ENCODE results near the gene ALDH8A1.

ALDH8A1 gene

GRCh38 chr6:134962421-134962820 lies 12.5 kb upstream of the ALDH8A1 start:
- peaks cover 11% of the 10 kb centered on the region for H3K4me1 Mint-ChIP-seq (ENCODE audit: low read depth)
- H3K9me3 Mint-ChIP-seq = peaks cover 7% of the 10 kb centered on the region
- H3K27ac Mint-ChIP-seq = no peak overlapping the region
- peaks cover 82% of the 10 kb centered on the region for H3K36me3 Mint-ChIP-seq (ENCODE audit: low read depth)
- no peaks in the 10 kb centered on the region for H3K27me3 Mint-ChIP-seq
- DNase-seq = no peak
- H3K4me3 Mint-ChIP-seq = no peak overlapping the region

DNA sequence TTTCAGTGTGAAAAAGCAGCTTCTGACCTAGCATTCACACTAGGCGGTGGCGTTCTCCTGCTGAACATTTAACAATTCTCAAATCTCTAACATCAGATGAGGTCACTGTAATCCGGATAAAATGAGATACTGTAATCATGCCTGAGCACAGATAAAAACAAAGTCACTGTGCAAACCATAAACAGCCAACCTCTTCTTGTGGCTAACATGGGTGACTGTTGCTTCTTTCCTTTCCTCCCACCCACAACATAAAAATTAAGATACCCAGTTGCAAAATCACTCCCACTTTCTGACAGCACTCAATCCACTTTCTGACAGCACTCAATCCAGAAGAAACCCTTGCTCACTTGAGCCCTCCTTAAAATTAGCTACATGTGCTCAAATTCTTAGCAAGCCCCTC lies 11.5 kb upstream of the ALDH8A1 start:
- no peak for DNase-seq
- Mint-ChIP-seq H3K27ac (no peak overlapping the region), H3K4me1 (ENCODE audit: low read depth) (peaks cover 20% of the 10 kb centered on the region), H3K9me3 (peaks cover 7% of the 10 kb centered on the region), H3K36me3 (ENCODE audit: low read depth) (peaks cover 73% of the 10 kb centered on the region), H3K27me3 (no peaks in the 10 kb centered on the region), H3K4me3 (no peak overlapping the region)

DNA sequence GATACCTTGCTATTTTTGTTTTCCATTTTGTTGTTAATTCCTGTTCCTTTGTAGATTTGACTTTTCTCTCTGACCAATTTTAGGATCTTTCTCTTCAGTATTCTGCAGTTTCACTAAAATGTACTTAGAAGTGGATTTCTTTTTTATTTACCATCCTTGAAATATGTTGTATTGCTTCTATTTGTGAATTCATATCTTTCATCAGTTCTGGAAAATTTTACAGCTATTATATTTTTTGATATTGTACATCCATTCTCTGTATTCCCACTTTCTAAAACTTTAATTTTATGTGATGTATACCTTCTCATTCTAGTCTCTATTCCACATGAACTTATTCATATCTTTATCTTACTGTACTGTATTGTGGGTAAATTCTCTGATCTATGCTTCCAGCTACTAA lies 9.7 kb upstream of the ALDH8A1 start:
- DNase-seq = no peak
- H3K4me1 Mint-ChIP-seq (ENCODE audit: low read depth) = peaks cover 31% of the 10 kb centered on the region
- H3K27me3 Mint-ChIP-seq = no peaks in the 10 kb centered on the region
- no peak overlapping the region for H3K27ac Mint-ChIP-seq
- H3K9me3 Mint-ChIP-seq = peaks cover 7% of the 10 kb centered on the region
- no peak overlapping the region for H3K4me3 Mint-ChIP-seq
- peaks cover 57% of the 10 kb centered on the region for H3K36me3 Mint-ChIP-seq (ENCODE audit: low read depth)

DNA sequence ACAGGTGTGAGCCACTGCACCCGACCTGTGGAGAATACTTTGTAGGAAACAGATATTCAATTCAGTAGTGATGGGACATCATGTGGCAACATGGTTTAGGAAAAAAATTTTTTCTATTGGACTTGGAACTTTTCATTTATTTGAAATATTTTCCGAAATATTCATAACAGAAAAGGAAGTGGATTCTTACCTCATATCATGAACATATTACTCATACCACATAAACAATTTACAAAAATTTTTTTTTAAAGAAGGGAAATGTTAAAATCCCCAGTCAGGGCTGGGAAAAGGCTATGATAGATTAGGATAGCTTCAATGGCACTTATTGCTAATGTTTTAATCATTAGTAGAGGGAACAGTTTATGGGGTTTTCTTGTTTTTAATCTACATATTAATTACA lies 6.8 kb upstream of the ALDH8A1 start:
- Mint-ChIP-seq H3K9me3 (peaks cover 7% of the 10 kb centered on the region), H3K27ac (peak overlapping the region; percentile 58), H3K36me3 (ENCODE audit: low read depth) (peaks cover 31% of the 10 kb centered on the region), H3K27me3 (no peaks in the 10 kb centered on the region), H3K4me1 (ENCODE audit: low read depth) (peaks cover 29% of the 10 kb centered on the region), H3K4me3 (no peak overlapping the region)
- DNase-seq = no peak

DNA sequence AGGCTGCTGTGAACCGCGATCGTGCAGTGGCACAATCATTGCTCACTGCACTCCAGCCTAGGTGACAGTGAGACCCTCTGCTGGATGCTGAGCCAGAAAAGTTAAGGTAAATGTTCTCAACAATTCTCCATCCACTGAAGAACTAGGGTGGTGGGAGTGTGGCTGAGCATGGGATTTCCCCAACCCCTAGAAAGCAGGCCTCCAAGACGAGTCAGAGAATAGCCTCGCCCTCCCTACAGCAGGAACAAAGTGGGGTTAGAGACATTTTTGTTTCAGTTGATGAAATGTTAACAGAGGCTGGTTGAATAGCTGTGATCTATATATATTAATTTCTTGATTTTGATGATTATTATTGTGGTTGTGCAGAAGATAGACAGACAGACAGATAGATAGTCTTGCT lies 6.1 kb upstream of the ALDH8A1 start:
- Mint-ChIP-seq H3K36me3 (ENCODE audit: low read depth) (peaks cover 25% of the 10 kb centered on the region), H3K27me3 (no peaks in the 10 kb centered on the region), H3K4me3 (no peak overlapping the region), H3K9me3 (peaks cover 7% of the 10 kb centered on the region), H3K4me1 (ENCODE audit: low read depth) (peaks cover 23% of the 10 kb centered on the region), H3K27ac (peak overlapping the region; percentile 58)
- DNase-seq = no peak

GRCh38 chr6:134954272-134955000 lies 4.5 kb upstream of the ALDH8A1 start:
- H3K36me3 Mint-ChIP-seq (ENCODE audit: low read depth) = peaks cover 11% of the 10 kb centered on the region
- peaks cover under 1% of the 10 kb centered on the region for H3K9me3 Mint-ChIP-seq
- DNase-seq = no peak
- H3K27ac Mint-ChIP-seq = no peak overlapping the region
- peaks cover 23% of the 10 kb centered on the region for H3K4me1 Mint-ChIP-seq (ENCODE audit: low read depth)
- H3K27me3 Mint-ChIP-seq = no peaks in the 10 kb centered on the region
- no peak overlapping the region for H3K4me3 Mint-ChIP-seq

- no peaks in the 10 kb centered on the region for H3K27me3 Mint-ChIP-seq
- peaks cover 14% of the 10 kb centered on the region for H3K4me1 Mint-ChIP-seq (ENCODE audit: low read depth)
- no peaks in the 10 kb centered on the region for H3K9me3 Mint-ChIP-seq
- H3K36me3 Mint-ChIP-seq (ENCODE audit: low read depth) = no peaks in the 10 kb centered on the region
- no peak overlapping the region for H3K4me3 Mint-ChIP-seq
- no peak overlapping the region for H3K27ac Mint-ChIP-seq
- no peak for DNase-seq
These were observed 1.8 kb upstream of the ALDH8A1 start for GRCh38 chr6:134951494-134952263.

DNA sequence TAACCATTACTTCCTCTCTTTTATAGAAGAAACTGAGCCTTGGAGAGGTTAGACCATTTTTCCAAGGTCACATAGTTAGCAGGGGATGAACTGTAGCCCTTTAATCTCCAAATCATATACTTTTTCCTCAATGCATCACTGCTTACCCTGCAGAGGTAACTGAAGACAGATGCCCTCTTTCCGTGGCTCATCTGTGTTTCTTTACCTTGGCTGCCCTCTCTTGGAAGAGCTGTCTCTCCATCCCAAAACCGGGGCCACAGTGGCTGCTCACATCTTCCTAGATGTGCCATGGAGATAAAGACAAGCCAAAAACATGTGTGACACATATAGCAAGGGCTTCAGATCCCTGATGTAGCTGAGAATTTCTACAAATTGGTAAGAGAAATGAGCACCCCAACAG lies 581 bp upstream of the ALDH8A1 start:
- DNase-seq = no peak
- Mint-ChIP-seq H3K27me3 (no peaks in the 10 kb centered on the region), H3K36me3 (ENCODE audit: low read depth) (no peaks in the 10 kb centered on the region), H3K4me3 (no peak overlapping the region), H3K4me1 (ENCODE audit: low read depth) (peaks cover 4% of the 10 kb centered on the region), H3K9me3 (no peaks in the 10 kb centered on the region), H3K27ac (no peak overlapping the region)

- Mint-ChIP-seq H3K27ac (no peak overlapping the region), H3K4me3 (no peak overlapping the region), H3K9me3 (no peaks in the 10 kb centered on the region), H3K36me3 (ENCODE audit: low read depth) (no peaks in the 10 kb centered on the region), H3K27me3 (no peaks in the 10 kb centered on the region), H3K4me1 (ENCODE audit: low read depth) (no peaks in the 10 kb centered on the region)
- DNase-seq = no peak
These were observed 1.2 kb downstream of the ALDH8A1 start for GRCh38 chr6:134948691-134949090.

DNA sequence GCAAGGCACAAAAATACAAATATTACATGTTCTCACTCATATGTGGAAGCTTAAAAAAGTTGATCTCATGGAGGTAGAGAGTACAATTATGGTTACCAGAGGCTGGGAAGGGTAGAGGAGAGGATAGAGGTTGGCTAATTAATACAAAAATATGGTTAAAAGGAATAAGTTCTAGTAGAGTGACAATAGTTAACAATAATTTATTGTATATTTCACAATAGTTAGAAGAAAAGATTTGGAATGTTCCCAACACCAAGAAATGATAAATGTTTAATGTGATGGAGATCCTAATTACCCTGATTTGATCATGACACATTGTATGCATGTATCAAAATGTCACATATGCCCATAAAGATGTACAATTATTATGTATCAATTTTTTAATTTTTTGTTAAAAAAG lies 1.8 kb downstream of the ALDH8A1 start:
- Mint-ChIP-seq H3K9me3 (no peaks in the 10 kb centered on the region), H3K4me1 (ENCODE audit: low read depth) (no peaks in the 10 kb centered on the region), H3K27ac (no peak overlapping the region), H3K4me3 (no peak overlapping the region), H3K27me3 (no peaks in the 10 kb centered on the region), H3K36me3 (ENCODE audit: low read depth) (no peaks in the 10 kb centered on the region)
- no peak for DNase-seq

GRCh38 chr6:134945045-134945444 lies 4.9 kb downstream of the ALDH8A1 start:
- no peaks in the 10 kb centered on the region for H3K27me3 Mint-ChIP-seq
- H3K9me3 Mint-ChIP-seq = no peaks in the 10 kb centered on the region
- no peak overlapping the region for H3K4me3 Mint-ChIP-seq
- H3K4me1 Mint-ChIP-seq (ENCODE audit: low read depth) = no peaks in the 10 kb centered on the region
- H3K27ac Mint-ChIP-seq = no peak overlapping the region
- DNase-seq = no peak
- H3K36me3 Mint-ChIP-seq (ENCODE audit: low read depth) = no peaks in the 10 kb centered on the region

- Mint-ChIP-seq H3K36me3 (ENCODE audit: low read depth) (no peaks in the 10 kb centered on the region), H3K4me3 (no peak overlapping the region), H3K27ac (no peak overlapping the region), H3K9me3 (no peaks in the 10 kb centered on the region), H3K4me1 (ENCODE audit: low read depth) (peaks cover 8% of the 10 kb centered on the region), H3K27me3 (no peaks in the 10 kb centered on the region)
- DNase-seq = no peak
These were observed 6.3 kb downstream of the ALDH8A1 start for GRCh38 chr6:134943522-134944111.

GRCh38 chr6:134938896-134939295 lies 11.0 kb downstream of the ALDH8A1 start:
- peak; percentile 61 for DNase-seq
- no peaks in the 10 kb centered on the region for H3K36me3 Mint-ChIP-seq (ENCODE audit: low read depth)
- no peak overlapping the region for H3K4me3 Mint-ChIP-seq
- H3K27me3 Mint-ChIP-seq = no peaks in the 10 kb centered on the region
- H3K9me3 Mint-ChIP-seq = no peaks in the 10 kb centered on the region
- peak overlapping the region; percentile 59 for H3K27ac Mint-ChIP-seq
- peaks cover 11% of the 10 kb centered on the region for H3K4me1 Mint-ChIP-seq (ENCODE audit: low read depth)

DNA sequence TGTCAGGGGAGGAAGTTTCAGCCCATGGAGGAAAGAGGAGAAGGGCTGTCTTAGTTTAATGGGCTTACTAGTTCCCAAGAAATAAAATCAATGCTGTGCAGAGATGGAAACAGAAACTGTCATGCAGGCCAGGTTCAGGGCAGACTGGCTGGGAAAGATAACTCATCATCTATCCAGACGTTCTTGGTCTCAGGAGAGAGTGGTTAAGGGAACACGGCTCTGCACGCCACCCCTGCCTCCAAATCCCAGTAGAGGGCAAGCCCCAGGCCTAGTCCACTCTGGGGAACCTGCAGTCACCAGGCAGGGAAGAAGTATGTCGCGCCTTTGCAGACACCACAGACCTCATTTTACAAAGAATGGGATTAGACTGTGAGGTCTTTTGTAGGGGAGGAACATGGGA lies 12.5 kb downstream of the ALDH8A1 start:
- peaks cover 11% of the 10 kb centered on the region for H3K4me1 Mint-ChIP-seq (ENCODE audit: low read depth)
- no peaks in the 10 kb centered on the region for H3K27me3 Mint-ChIP-seq
- no peak overlapping the region for H3K4me3 Mint-ChIP-seq
- no peak overlapping the region for H3K27ac Mint-ChIP-seq
- no peaks in the 10 kb centered on the region for H3K9me3 Mint-ChIP-seq
- no peaks in the 10 kb centered on the region for H3K36me3 Mint-ChIP-seq (ENCODE audit: low read depth)
- no peak for DNase-seq

DNA sequence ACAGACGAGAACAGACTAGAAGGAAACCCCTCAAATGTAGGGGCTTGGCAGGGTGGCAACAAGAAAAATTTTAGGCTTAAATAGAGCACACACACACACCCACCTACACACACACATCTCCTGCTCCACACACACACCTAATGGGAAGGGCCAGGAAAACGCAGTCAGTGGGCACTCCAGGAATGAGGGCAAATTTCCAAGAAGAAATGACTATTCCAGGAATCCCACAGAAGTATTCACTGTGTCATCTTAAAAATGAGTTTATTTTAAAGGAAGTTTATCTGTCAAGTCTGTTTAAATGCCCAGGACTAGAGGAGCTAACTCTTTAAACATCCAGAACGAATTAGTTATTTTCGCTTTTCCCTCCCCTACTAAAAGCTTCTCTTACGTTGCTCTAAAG lies 13.0 kb downstream of the ALDH8A1 start:
- no peaks in the 10 kb centered on the region for H3K36me3 Mint-ChIP-seq (ENCODE audit: low read depth)
- H3K9me3 Mint-ChIP-seq = no peaks in the 10 kb centered on the region
- no peak overlapping the region for H3K4me3 Mint-ChIP-seq
- peaks cover 11% of the 10 kb centered on the region for H3K4me1 Mint-ChIP-seq (ENCODE audit: low read depth)
- H3K27me3 Mint-ChIP-seq = no peaks in the 10 kb centered on the region
- DNase-seq = no peak
- no peak overlapping the region for H3K27ac Mint-ChIP-seq
